Peyer's patch (tissue), 4 donors: ENCODE data around the gene ST3GAL2.

Source experiments
- POLR2A ChIP-seq, 2 donors: fragments of 450-650 bp; IDR thresholded peaks; one replicate each; pipeline ENCODE4 v1.5.1; 2017; ENCODE audit warnings: antibody characterized with exemption in 2 of 2, mild to moderate bottlenecking in 2 of 2, moderate library complexity in 2 of 2
- TF ChIP-seq, protein P1 (sequence below), 6 experiments: fragments of 450-650 bp in 4 of 6; fragments of 200-600 bp in 2 of 6; sonication (generic) in 1 of 6; IDR thresholded peaks; one replicate each; pipeline ENCODE4 v1.5.1; 2017 to 2019; ENCODE audit warnings: antibody characterized with exemption in 6 of 6, mild to moderate bottlenecking in 3 of 6, moderate library complexity in 1 of 6

DNA sequence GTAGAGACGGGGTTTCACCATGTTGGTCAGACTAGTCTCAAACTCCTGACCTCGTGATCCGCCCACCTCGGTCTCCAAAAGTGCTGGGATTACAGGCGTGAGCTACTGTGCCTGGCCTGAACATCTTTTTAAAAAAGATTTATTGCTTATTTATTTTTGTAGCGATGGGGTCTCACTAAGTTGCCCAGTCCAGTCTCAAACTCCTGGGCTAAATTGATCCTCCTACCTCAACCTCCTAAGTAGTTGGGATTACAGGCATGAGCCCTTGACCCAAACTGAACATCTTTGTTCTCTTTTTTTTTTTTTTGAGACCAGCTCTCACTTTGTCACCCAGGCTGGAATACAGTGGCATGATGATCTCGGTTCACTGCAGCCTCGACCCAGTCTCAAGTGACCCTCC lies 64.7 kb downstream of the ST3GAL2 start:
- TF ChIP-seq, protein P1, sequence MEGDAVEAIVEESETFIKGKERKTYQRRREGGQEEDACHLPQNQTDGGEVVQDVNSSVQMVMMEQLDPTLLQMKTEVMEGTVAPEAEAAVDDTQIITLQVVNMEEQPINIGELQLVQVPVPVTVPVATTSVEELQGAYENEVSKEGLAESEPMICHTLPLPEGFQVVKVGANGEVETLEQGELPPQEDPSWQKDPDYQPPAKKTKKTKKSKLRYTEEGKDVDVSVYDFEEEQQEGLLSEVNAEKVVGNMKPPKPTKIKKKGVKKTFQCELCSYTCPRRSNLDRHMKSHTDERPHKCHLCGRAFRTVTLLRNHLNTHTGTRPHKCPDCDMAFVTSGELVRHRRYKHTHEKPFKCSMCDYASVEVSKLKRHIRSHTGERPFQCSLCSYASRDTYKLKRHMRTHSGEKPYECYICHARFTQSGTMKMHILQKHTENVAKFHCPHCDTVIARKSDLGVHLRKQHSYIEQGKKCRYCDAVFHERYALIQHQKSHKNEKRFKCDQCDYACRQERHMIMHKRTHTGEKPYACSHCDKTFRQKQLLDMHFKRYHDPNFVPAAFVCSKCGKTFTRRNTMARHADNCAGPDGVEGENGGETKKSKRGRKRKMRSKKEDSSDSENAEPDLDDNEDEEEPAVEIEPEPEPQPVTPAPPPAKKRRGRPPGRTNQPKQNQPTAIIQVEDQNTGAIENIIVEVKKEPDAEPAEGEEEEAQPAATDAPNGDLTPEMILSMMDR (IDR thresholded peaks at IDR 0.05), result no peak
- TF ChIP-seq POLR2A (IDR thresholded peaks at IDR 0.05), result no peak
